Activated naive CD4-positive, alpha-beta T cell treated with anti-CD3 and anti-CD28 coated beads for 36 hours (primary cell): ENCODE measurements around the gene LMNB1. TPM values are rescaled to one million over a fixed set of nuclear protein-coding genes. Genes with fewer than 3 reads are reported as not detected.
A peak's percentile ranks its signal among the peaks of the same experiment; 100 is the strongest.
"Not testable (repeated sequence)": the region's sequence is repeated elsewhere in the genome, so short reads cannot be mapped to it uniquely, and the experiment has no call there.

Experiments used
- CTCF ChIA-PET: fragments of 350-600 bp; sonication (Branson Sonifier 250); formaldehyde crosslinking; loops from one replicate; lab custom pipeline; 2021; ENCODE audit warnings: antibody characterized with exemption; lab: Charles Lee
- DNase-seq: peaks from one replicate; pipeline ENCODE4 v3.0.0-alpha.2; 2020
- H3K27ac Mint-ChIP-seq: one replicate; pipeline ENCODE4 v1.8.0; 2021; ENCODE audit warnings: mild to moderate bottlenecking, mixed read lengths
- H3K27me3 Mint-ChIP-seq: one replicate; pipeline ENCODE4 v1.8.0; 2021; ENCODE audit warnings: low read depth, mixed read lengths
- H3K36me3 Mint-ChIP-seq: one replicate; pipeline ENCODE4 v1.8.0; 2021; ENCODE audit warnings: low read depth, mixed read lengths
- H3K4me1 Mint-ChIP-seq: one replicate; pipeline ENCODE4 v1.8.0; 2021; ENCODE audit warnings: low read depth, mixed read lengths
- H3K4me3 Mint-ChIP-seq: one replicate; pipeline ENCODE4 v1.8.0; 2021; ENCODE audit warnings: mild to moderate bottlenecking, moderate library complexity, mixed read lengths
- H3K9me3 Mint-ChIP-seq: one replicate; pipeline ENCODE4 v1.8.0; 2021; ENCODE audit warnings: mixed read lengths
- intact Hi-C: fragments of 100-400 bp; cut with micrococcal nuclease; formaldehyde crosslinking; loops from one replicate; pipeline ENCODE4 v1.15.1; 2023
- total RNA-seq, 2 experiments: library from RNA; stranded (reverse); gene quantifications; one replicate each; pipeline ENCODE4 v1.2.3, GENCODE V29; 2021

The LMNB1 gene
- total RNA-seq, 2 experiments from 2014 or later: 274 to 289 TPM

GRCh38 chr5:126852091-126852571, 75.2 kb downstream of the LMNB1 start:
- Mint-ChIP-seq H3K9me3 (no peaks in the 10 kb centered on the region), H3K4me1 (peaks cover 50% of the 10 kb centered on the region)

GRCh38 chr5:126852841-126853271, 75.9 kb downstream of the LMNB1 start:
- H3K9me3 Mint-ChIP-seq: no peaks in the 10 kb centered on the region
- no peaks in the 10 kb centered on the region for H3K27me3 Mint-ChIP-seq
- peak overlapping the region; percentile 81 for H3K27ac Mint-ChIP-seq
- intact Hi-C loops: loop anchor here (1.0 to 5.0 kb wide), 4 partner anchors 74 to 374 kb away; no protein-coding TSS in a partner anchor
- H3K4me1 Mint-ChIP-seq: peaks cover 45% of the 10 kb centered on the region
- H3K36me3 Mint-ChIP-seq: peaks cover 21% of the 10 kb centered on the region
- peak overlapping the region; percentile 62 for H3K4me3 Mint-ChIP-seq
- CTCF ChIA-PET: interaction anchor here (1.6 kb wide), 1 partner anchor 177 kb away, joined by 3 read pairs; no protein-coding TSS in a partner anchor
- no peak for DNase-seq

More at GRCh38 chr5:126852091-126852571, 75.2 kb downstream of the LMNB1 start:
- peak overlapping the region; percentile 81 for H3K27ac Mint-ChIP-seq
- H3K4me3 Mint-ChIP-seq: no peak overlapping the region
- peaks cover 21% of the 10 kb centered on the region for H3K36me3 Mint-ChIP-seq
- DNase-seq: peak; percentile 24
- CTCF ChIA-PET: no interaction called here
- H3K27me3 Mint-ChIP-seq: no peaks in the 10 kb centered on the region
- intact Hi-C loops: loop anchor here (1.0 to 5.0 kb wide), 4 partner anchors 73 to 375 kb away; no protein-coding TSS in a partner anchor

- Mint-ChIP-seq H3K4me1 (peaks cover 44% of the 10 kb centered on the region), H3K4me3 (peak overlapping the region; percentile 62), H3K27ac (peak overlapping the region; percentile 81), H3K36me3 (peaks cover 21% of the 10 kb centered on the region)
- CTCF ChIA-PET: interaction anchor here (0.6 to 1.6 kb wide), 4 partner anchors 89 to 178 kb away, joined by 3 read pairs; no protein-coding TSS in a partner anchor
- intact Hi-C loops: loop anchor here (2.0 to 5.0 kb wide), 3 partner anchors 75 to 374 kb away; no protein-coding TSS in a partner anchor
- not testable (repeated sequence) for H3K27me3 Mint-ChIP-seq, H3K9me3 Mint-ChIP-seq
- peak; percentile 27 for DNase-seq
Observed at GRCh38 chr5:126853541-126854307, 76.8 kb downstream of the LMNB1 start.

- Mint-ChIP-seq H3K4me3 (no peak overlapping the region), H3K4me1 (peaks cover 44% of the 10 kb centered on the region), H3K9me3 (no peaks in the 10 kb centered on the region), H3K27me3 (no peaks in the 10 kb centered on the region), H3K27ac (no peak overlapping the region), H3K36me3 (peaks cover 21% of the 10 kb centered on the region)
- CTCF ChIA-PET: no interaction called here
- no peak for DNase-seq
- intact Hi-C loops: loop anchor here (5.0 kb wide), 1 partner anchor 373 kb away; no protein-coding TSS in a partner anchor
Observed at GRCh38 chr5:126854526-126855110, 77.7 kb downstream of the LMNB1 start.

GRCh38 chr5:126855266-126855665, 78.3 kb downstream of the LMNB1 start:
- CTCF ChIA-PET: no interaction called here
- no peak overlapping the region for H3K4me3 Mint-ChIP-seq
- no peak for DNase-seq

GRCh38 chr5:126857472-126858410, 80.8 kb downstream of the LMNB1 start:
- Mint-ChIP-seq H3K27me3 (no peaks in the 10 kb centered on the region), H3K9me3 (no peaks in the 10 kb centered on the region), H3K36me3 (peaks cover 18% of the 10 kb centered on the region), H3K4me1 (peaks cover 21% of the 10 kb centered on the region), H3K4me3 (no peak overlapping the region), H3K27ac (no peak overlapping the region)
- DNase-seq: no peak
- CTCF ChIA-PET: no interaction called here
- intact Hi-C loops: no loop called here

More at GRCh38 chr5:126855266-126855665, 78.3 kb downstream of the LMNB1 start:
- no peak overlapping the region for H3K27ac Mint-ChIP-seq
- no peaks in the 10 kb centered on the region for H3K27me3 Mint-ChIP-seq
- no peaks in the 10 kb centered on the region for H3K9me3 Mint-ChIP-seq
- peaks cover 21% of the 10 kb centered on the region for H3K36me3 Mint-ChIP-seq
- peaks cover 44% of the 10 kb centered on the region for H3K4me1 Mint-ChIP-seq
- intact Hi-C loops: no loop called here

GRCh38 chr5:126858441-126858840, 81.5 kb downstream of the LMNB1 start:
- DNase-seq: no peak
- Mint-ChIP-seq H3K4me1 (peaks cover 14% of the 10 kb centered on the region), H3K36me3 (peaks cover 14% of the 10 kb centered on the region), H3K27me3 (no peaks in the 10 kb centered on the region), H3K27ac (no peak overlapping the region), H3K9me3 (no peaks in the 10 kb centered on the region), H3K4me3 (no peak overlapping the region)
- CTCF ChIA-PET: interaction anchor here (0.9 kb wide), 1 partner anchor 23 kb away, joined by 3 read pairs; no protein-coding TSS in a partner anchor
- intact Hi-C loops: no loop called here

- no peak for DNase-seq
- H3K27me3 Mint-ChIP-seq: no peaks in the 10 kb centered on the region
- no peaks in the 10 kb centered on the region for H3K9me3 Mint-ChIP-seq
- H3K36me3 Mint-ChIP-seq: no peaks in the 10 kb centered on the region
- H3K4me3 Mint-ChIP-seq: no peak overlapping the region
- CTCF ChIA-PET: no interaction called here
- no peaks in the 10 kb centered on the region for H3K4me1 Mint-ChIP-seq
- no peak overlapping the region for H3K27ac Mint-ChIP-seq
- intact Hi-C loops: no loop called here
Observed at GRCh38 chr5:126863402-126863801, 86.5 kb downstream of the LMNB1 start.

- no peak for DNase-seq
- Mint-ChIP-seq H3K4me3 (no peak overlapping the region), H3K9me3 (no peaks in the 10 kb centered on the region), H3K27ac (no peak overlapping the region), H3K4me1 (peaks cover 6% of the 10 kb centered on the region), H3K36me3 (no peaks in the 10 kb centered on the region), H3K27me3 (no peaks in the 10 kb centered on the region)
- intact Hi-C loops: no loop called here
- CTCF ChIA-PET: interaction anchor here (0.8 kb wide), 1 partner anchor 181 kb away, joined by 3 read pairs; no protein-coding TSS in a partner anchor
Observed at GRCh38 chr5:126864042-126864688, 87.2 kb downstream of the LMNB1 start.

GRCh38 chr5:126865299-126865698, 88.4 kb downstream of the LMNB1 start:
- intact Hi-C loops: loop anchor here (5.0 kb wide), 2 partner anchors 208 to 447 kb away; no protein-coding TSS in a partner anchor
- H3K36me3 Mint-ChIP-seq: no peaks in the 10 kb centered on the region
- CTCF ChIA-PET: interaction anchor here (0.6 to 0.8 kb wide), 3 partner anchors 182 to 333 kb away, joined by 3 to 4 read pairs (median 4); no protein-coding TSS in a partner anchor
- no peak overlapping the region for H3K27ac Mint-ChIP-seq
- H3K4me1 Mint-ChIP-seq: peaks cover 10% of the 10 kb centered on the region
- H3K4me3 Mint-ChIP-seq: no peak overlapping the region
- H3K27me3 Mint-ChIP-seq: no peaks in the 10 kb centered on the region
- DNase-seq: no peak
- no peaks in the 10 kb centered on the region for H3K9me3 Mint-ChIP-seq
